ENCODE results near the gene LASP1. TPM values are rescaled to one million over a fixed set of nuclear protein-coding genes. Genes with fewer than 3 reads are reported as not detected.
"Not testable (repeated sequence)": the region's sequence is repeated elsewhere in the genome, so short reads cannot be mapped to it uniquely, and the experiment has no call there.

The LASP1 gene
- total RNA-seq, 1 donor from 2014 or later, result 69.0 TPM

- peak in 1 of 2 donors; percentile 96 for DNase-seq (ENCODE audit: extremely low spot score in 2 of 2)
- Histone ChIP-seq H3K4me1 (peaks cover 30% of the 10 kb centered on the region), H3K36me3 (peaks cover 0 to 38% of the 10 kb centered on the region in 2 donors), H3K27ac (peak within 1 kb of the TSS; percentile 93), H3K4me3 (peak within 1 kb of the TSS; percentile 46 to 66), H3K9me3 (no peaks in the 10 kb centered on the region), H3K27me3 (no peaks in the 10 kb centered on the region)
- TF ChIP-seq CTCF (IDR thresholded peaks at IDR 0.05) (no peak), POLR2AphosphoS5 (IDR thresholded peaks at IDR 0.05; ENCODE audit: insufficient read depth in 1 of 2, low read depth in 1 of 2) (peak; percentile 98 to 100), POLR2A (IDR thresholded peaks at IDR 0.05) (peak in 1 of 2 donors; percentile 80)
- intact Hi-C loops (cut with DNase I), result no loop called here
Measured at GRCh38 chr17:38853292-38854219, 16.3 kb upstream of the LASP1 start, which contains the start of gene RPL23. Gene RPL23, minus strand, starts transcription at chr17:38853721. Its CDS starts 11 bp downstream, at chr17:38853710.

- H3K4me3 ChIP-seq; H3K27me3 ChIP-seq; DNase-seq (ENCODE audit: extremely low spot score in 2 of 2); H3K9me3 ChIP-seq; H3K27ac ChIP-seq; intact Hi-C loops (cut with DNase I): not testable (repeated sequence)
- Histone ChIP-seq H3K36me3 (peaks cover 0 to 22% of the 10 kb centered on the region in 2 donors), H3K4me1 (peaks cover 30% of the 10 kb centered on the region)
Measured at GRCh38 chr17:38855101-38855714, 14.7 kb upstream of the LASP1 start.

- TF ChIP-seq POLR2A (IDR thresholded peaks at IDR 0.05) (no peak), CTCF (IDR thresholded peaks at IDR 0.05) (no peak), POLR2AphosphoS5 (IDR thresholded peaks at IDR 0.05; ENCODE audit: insufficient read depth in 1 of 2, low read depth in 1 of 2) (no peak)
- DNase-seq (ENCODE audit: extremely low spot score in 2 of 2), result no peak
- intact Hi-C loops (cut with DNase I), result no loop called here
- Histone ChIP-seq H3K27me3 (no peaks in the 10 kb centered on the region), H3K4me1 (peaks cover 15% of the 10 kb centered on the region), H3K36me3 (peaks cover 0 to 5% of the 10 kb centered on the region in 2 donors), H3K9me3 (no peaks in the 10 kb centered on the region), H3K4me3 (no peak overlapping the region), H3K27ac (no peak overlapping the region)
Measured at GRCh38 chr17:38857271-38857670, 12.6 kb upstream of the LASP1 start.

- no peak overlapping the region for H3K4me3 ChIP-seq
- DNase-seq (ENCODE audit: extremely low spot score in 2 of 2), result no peak
- intact Hi-C loops (cut with DNase I), result no loop called here
- TF ChIP-seq CTCF (IDR thresholded peaks at IDR 0.05), result no peak
- no peak for TF ChIP-seq POLR2A (IDR thresholded peaks at IDR 0.05)
- TF ChIP-seq POLR2AphosphoS5 (IDR thresholded peaks at IDR 0.05; ENCODE audit: insufficient read depth in 1 of 2, low read depth in 1 of 2), result no peak
- no peaks in the 10 kb centered on the region for H3K4me1 ChIP-seq
- no peaks in the 10 kb centered on the region for H3K36me3 ChIP-seq
- H3K27ac ChIP-seq, result no peak overlapping the region
- no peaks in the 10 kb centered on the region for H3K9me3 ChIP-seq
- no peaks in the 10 kb centered on the region for H3K27me3 ChIP-seq
Measured at GRCh38 chr17:38861399-38861843, 8.4 kb upstream of the LASP1 start.

- Histone ChIP-seq H3K36me3 (no peaks in the 10 kb centered on the region), H3K27me3 (no peaks in the 10 kb centered on the region), H3K4me3 (no peak overlapping the region), H3K27ac (no peak overlapping the region), H3K9me3 (no peaks in the 10 kb centered on the region), H3K4me1 (peaks cover 12% of the 10 kb centered on the region)
- TF ChIP-seq POLR2AphosphoS5 (IDR thresholded peaks at IDR 0.05; ENCODE audit: insufficient read depth in 1 of 2, low read depth in 1 of 2) (no peak), POLR2A (IDR thresholded peaks at IDR 0.05) (no peak), CTCF (IDR thresholded peaks at IDR 0.05) (no peak)
- DNase-seq (ENCODE audit: extremely low spot score in 2 of 2), result no peak
- intact Hi-C loops (cut with DNase I), result no loop called here
Measured at GRCh38 chr17:38864636-38865398, 5.0 kb upstream of the LASP1 start.
